Occipital lobe (tissue), 2 donors: Measurements from ENCODE around the gene YRDC. TPM values are rescaled to one million over a fixed set of nuclear protein-coding genes. Genes with fewer than 3 reads are reported as not detected.

Source experiments
- DNase-seq: peaks from one replicate; lab custom pipeline; 2025; lab: John Stamatoyannopoulos, UW
- total RNA-seq: library from RNA; depleted of rRNA; stranded (reverse); fragments of >200 nt; gene quantifications from one replicate; pipeline ENCODE4 v1.2.3, GENCODE V29; 2014

YRDC gene, protein sequence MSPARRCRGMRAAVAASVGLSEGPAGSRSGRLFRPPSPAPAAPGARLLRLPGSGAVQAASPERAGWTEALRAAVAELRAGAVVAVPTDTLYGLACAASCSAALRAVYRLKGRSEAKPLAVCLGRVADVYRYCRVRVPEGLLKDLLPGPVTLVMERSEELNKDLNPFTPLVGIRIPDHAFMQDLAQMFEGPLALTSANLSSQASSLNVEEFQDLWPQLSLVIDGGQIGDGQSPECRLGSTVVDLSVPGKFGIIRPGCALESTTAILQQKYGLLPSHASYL
- 14.3 TPM for total RNA-seq

GRCh38 chr1:37807555-37808368, at the start of gene YRDC, which contains the start of gene C1orf122:
TSS of gene YRDC (minus strand) at chr1:37808208. CDS start at chr1:37808180, 28 bp downstream.
TSS of gene C1orf122 (plus strand) at chr1:37807790. CDS start at chr1:37808405, 615 bp downstream.
- peak; percentile 91 for DNase-seq

- DNase-seq = no peak
Observed at GRCh38 chr1:37854406-37854805, 46.4 kb upstream of the YRDC start.

DNA sequence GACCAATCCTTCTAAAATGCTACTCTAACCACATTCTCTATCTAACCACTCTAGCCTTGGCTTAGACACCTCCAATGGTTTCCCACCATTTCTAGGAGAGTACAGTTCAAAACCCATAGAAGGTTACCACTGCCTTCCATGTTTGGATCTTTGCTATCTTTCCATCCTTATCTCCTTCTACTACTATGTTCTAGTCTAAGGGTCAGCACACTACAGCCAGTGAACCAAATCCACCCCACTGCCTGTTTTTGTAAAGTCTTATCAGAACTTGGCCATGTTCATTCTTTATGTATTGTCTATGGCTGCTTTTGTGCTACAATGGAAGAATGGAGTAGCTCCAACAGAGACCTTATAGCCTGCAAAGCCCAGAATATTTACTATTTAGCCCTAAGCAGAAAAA, 45.1 kb upstream of the YRDC start:
- no peak for DNase-seq

DNA sequence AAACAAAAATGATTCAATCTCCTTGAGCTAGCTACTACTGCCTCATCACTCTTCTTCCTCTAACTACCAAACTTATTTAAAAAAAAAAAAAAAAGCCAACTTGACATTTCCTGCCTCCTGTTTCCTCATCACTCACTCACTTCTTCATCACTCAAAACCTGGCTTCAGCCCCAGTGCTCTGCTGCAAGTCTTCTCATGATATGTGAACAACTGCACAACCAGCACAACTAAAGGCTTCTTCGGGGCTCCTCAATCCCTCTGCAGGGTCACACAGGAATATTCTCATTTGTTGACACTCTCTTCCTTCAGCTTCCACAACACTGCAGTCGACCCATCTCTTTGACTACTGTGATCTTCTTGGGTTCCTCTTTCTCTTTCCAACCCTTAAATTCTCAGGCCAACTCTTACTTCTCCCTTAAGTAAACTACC, 43.8 kb upstream of the YRDC start:
- DNase-seq = no peak

DNA sequence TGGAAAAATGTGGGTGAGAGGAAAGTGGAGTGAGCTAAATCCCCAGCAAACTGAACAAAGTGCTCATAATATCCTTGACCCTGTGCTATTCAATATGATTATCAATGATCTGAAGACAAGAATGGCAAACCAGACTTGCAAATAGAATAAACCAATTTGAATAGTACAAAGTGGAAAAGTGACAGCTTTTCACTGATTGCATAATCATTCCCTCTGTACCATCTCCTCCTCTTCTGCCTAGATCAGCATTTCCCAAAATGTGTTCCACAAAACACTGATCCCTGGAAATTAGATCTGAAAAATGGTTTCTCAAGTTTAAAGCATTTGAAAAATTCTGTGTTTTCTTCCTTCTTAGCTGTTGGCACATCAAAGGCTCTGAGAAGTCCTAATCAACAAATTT, 43.3 kb upstream of the YRDC start:
- DNase-seq = no peak

- no peak for DNase-seq
Observed at GRCh38 chr1:37850352-37850955, 42.4 kb upstream of the YRDC start.

- no peak for DNase-seq
Observed at GRCh38 chr1:37849480-37849879, 41.5 kb upstream of the YRDC start.

DNA sequence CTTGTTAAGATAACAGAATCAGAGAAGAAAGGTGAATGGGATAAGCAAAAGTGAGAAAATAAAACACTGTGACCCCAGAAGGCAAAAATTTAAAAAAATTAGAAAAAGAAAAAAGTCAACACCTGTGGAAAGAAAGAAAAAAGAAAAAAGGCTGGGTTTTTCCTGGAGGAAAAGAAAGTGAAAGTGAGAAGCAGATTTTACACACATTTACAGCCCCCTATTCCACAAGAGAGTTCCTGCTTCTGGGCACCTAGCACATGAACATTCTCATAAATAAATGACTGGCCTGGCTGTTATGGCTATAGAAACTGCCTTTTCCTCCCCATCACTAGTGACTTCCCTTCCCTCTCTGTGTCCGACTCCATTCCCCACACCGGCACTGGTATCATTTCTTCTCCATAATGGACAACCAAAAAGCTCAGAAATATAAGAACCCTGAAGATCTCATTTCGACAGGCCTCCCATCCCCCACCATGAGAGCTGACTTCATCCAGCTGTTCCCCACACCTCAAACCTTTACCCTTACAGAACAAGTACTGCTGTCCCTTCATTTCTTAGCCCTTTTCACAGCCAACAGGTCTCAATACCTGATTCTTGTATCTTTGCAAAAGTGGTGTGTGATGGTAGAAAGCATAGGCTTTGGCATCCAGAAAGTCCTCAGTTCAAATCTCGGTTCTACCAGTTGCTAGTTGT, 38.8 kb upstream of the YRDC start:
- DNase-seq = no peak

GRCh38 chr1:37845786-37846185, 37.8 kb upstream of the YRDC start:
- DNase-seq = no peak

DNA sequence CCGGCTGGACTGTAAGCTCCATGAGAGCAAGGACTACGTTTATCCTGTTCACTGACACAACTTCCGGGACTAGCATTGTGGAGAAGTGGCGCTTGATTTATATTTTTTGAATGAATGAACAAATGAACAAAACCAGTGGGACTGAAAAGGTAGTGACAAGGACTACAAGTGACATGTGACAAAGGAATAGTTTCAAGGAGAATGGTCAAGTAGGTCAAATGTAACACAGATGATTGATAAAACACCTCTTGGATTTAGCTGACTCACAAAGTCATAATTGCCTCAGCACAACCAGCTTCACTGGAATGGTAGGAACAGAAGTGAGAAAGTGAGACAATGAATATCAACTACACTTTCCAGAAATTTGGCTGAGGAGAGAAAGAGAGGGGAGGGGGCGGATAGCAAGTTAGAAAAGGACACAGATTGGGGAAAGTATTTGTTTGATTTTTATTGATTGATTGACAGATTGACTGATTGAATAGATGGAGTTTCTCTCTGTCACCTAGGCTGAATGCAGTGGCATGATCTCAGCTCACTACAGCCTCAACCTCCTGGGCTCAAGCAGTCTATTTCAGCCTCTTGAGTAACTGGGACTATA, 37.1 kb upstream of the YRDC start:
- DNase-seq = no peak

DNA sequence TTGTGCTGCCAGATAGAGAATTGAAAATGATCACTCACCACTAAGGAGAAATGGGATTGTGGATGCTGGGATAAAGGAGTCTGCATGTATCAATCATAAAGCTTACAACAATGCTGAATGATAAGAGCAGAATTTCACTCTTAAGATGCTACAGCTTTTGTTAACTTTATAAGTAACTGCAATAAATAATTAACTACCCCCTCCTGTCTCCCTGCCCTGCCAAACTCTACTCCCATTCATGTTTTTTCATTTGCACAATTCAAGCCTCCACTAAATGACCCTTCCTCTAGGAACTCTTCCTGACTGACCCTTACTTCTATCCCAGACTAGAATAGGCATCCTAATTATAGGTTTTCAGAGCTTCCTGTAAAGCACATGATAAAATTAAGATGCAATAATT, 36.5 kb upstream of the YRDC start:
- DNase-seq = no peak

GRCh38 chr1:37841652-37842051, 33.6 kb upstream of the YRDC start:
- no peak for DNase-seq

- DNase-seq = no peak
Observed at GRCh38 chr1:37840711-37841110, 32.7 kb upstream of the YRDC start.

DNA sequence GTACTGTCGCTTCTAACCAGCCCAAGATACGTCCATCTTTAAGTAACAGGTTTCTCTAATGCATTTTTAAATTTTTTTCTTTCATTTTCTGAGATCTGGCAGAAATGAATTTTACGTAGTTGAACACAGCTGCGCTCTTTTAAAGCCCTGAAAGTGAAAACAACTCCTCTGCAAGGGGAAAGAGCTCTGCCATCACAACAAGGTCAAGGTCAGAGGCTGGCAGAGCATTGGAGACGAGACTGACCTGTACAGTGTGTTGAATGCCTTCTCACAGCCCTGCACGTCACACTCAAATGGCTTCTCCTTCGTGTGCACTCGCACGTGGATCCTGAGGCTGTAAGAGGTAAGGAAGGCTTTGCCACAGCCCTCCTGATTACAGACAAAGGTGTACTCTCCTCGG, 31.7 kb upstream of the YRDC start:
- no peak for DNase-seq

- no peak for DNase-seq
Observed at GRCh38 chr1:37836788-37837187, 28.8 kb upstream of the YRDC start.

DNA sequence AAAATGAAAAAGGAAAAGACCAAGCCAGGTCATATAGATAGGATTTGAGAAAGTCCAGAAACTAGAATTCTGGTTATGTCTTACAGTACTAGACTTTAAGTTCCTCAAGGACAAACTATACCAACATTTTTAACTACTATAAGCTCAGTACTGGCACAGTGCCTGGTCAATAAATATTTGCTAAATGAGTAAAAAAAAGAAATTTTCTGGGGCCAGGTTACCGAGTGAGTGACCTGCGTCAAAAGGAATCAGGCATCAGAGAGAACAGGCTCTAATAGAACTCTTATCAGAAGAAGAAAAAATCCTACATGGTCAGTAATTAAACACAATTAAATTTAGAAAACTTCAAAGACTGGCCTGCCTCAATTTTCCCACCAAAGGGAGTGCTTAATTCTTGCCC, 23.8 kb upstream of the YRDC start:
- DNase-seq = no peak

- no peak for DNase-seq
Observed at GRCh38 chr1:37831109-37831508, 23.1 kb upstream of the YRDC start.

DNA sequence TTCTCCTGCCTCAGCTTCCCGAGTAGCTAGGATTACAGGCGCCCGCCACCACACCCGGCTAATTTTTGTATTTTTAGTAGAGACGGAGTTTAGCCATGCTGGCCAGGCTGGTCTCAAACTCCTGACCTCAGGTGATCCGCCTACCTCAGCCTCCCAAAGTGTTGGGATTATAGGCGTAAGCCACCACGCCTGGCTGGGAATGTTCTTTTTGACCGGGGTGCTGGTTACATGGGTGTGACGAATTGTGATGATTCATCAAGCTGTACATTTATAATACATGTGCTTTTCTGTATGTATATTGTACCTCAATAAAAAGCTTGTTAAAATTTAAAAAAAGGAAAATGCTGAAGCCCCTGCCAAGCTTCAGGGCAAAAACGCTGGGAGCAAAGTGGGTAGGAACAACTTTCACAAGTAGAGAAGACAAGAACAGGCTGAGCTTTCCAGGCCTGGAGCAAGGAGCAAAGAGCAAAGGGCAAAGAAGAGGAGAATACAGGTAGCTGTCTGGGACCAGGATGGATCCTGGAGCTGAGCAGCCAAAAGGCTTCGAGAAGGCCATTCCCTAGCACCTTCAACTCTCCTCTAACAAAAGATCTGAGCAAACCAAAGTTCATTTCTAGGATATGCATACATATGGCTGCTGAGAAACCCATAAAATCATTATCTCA, 20.5 kb upstream of the YRDC start:
- no peak for DNase-seq

DNA sequence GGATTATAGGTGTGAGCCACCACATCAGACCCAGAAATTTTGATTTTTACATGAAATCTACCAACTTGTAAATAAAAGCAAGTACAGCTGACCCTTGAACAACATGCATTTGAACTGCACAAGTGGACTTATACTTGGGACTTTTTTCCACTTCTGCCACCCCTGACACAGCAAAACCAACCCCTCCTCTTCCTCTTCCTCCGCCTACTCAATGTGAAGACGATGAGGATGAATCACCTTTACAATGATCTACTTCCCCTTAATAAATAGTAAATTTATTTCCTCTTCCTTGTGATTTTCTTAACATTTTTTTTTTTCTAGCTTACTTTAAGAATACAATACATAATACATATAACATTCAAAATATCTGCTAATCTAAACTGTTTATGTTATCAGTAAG, 17.5 kb upstream of the YRDC start:
- DNase-seq = no peak

DNA sequence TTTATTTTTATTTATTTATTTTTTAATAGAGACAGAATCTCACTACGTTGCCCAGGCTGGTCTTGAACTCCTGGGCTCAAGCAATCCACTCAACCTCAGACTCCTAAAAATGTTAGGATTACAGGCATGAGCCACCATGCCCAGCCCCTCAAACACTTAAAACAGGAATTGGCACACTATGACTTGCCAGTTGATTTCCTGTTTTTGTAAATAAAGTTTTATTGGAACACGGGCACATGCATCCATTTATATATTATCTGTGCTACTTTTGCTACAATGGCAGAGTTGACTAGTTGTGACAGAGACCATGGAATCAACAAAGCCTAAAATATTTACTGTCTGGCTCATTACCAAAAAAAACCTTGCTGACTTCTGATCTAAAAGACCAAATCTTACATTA, 16.0 kb upstream of the YRDC start:
- DNase-seq = no peak
